ENCODE measurements around the gene AWAT2.

AWAT2 gene, protein sequence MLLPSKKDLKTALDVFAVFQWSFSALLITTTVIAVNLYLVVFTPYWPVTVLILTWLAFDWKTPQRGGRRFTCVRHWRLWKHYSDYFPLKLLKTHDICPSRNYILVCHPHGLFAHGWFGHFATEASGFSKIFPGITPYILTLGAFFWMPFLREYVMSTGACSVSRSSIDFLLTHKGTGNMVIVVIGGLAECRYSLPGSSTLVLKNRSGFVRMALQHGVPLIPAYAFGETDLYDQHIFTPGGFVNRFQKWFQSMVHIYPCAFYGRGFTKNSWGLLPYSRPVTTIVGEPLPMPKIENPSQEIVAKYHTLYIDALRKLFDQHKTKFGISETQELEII

DNA sequence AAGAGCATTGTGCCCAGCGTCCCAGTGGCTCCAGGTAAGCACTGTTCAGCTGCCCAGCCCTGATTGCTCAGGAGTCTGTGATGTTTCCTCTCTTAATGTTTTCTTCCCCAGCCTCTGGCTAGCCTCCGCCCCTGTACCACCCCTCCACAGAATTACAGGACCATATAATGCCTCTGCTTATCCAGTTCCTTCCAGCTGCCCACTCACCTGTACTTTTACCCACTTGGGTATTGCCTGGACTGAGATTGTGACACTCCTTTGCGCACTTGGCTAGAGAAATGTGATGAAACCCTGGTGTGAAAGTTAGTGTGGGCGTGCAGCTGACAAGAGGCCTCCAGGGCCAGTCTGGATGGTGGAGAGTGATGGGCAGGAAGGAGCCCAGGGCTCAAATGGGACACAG, at the start of gene AWAT2:
Gene AWAT2, minus strand, starts transcription at position 14 of the 400 bp plus-strand sequence. Its CDS starts 6 bp downstream, at position 8.
- Histone ChIP-seq H3K4me1 (ENCODE audit: control insufficient read depth, insufficient read depth, low read length, unreplicated experiment) (peaks cover 13% of the 10 kb centered on the region), H3K27ac (ENCODE audit: low read depth, low read length) (no peak within 1 kb of the TSS), H3K4me3 (ENCODE audit: low read depth, low read length) (no peak within 1 kb of the TSS), H3K36me3 (ENCODE audit: insufficient read depth, low read length) (no peaks in the 10 kb centered on the region), H3K27me3 (ENCODE audit: insufficient read depth, low read length) (no peaks in the 10 kb centered on the region), H3K79me2 (ENCODE audit: control insufficient read depth, insufficient read depth, low read length, unreplicated experiment) (no peaks in the 10 kb centered on the region), H2AFZ (ENCODE audit: low read length, unreplicated experiment) (no peak within 1 kb of the TSS)

DNA sequence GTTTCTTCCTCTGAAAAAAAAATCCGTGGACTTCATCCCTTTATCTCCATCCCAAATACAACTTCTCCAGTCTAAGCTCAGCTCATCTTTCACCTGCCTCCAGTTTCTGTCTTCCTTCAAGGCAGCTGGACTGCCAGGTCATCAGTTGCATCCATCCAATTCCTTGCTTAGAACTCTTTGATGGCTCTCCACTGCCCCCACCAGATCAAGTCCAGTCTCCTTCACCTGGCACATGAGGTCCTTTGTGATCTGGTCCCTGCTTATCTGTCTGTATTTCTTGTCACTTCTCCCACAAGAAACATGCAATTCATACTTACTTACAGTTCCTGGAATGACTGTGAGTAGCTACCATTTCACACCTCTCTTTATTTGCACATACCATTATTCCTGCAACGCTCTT, 46.3 kb upstream of the AWAT2 start:
- no peak overlapping the region for H3K4me3 ChIP-seq (ENCODE audit: low read depth, low read length)
- H3K27ac ChIP-seq (ENCODE audit: low read depth, low read length): no peak overlapping the region
- no peaks in the 10 kb centered on the region for H3K79me2 ChIP-seq (ENCODE audit: control insufficient read depth, insufficient read depth, low read length, unreplicated experiment)
- H2AFZ ChIP-seq (ENCODE audit: low read length, unreplicated experiment): no peak overlapping the region
- no peaks in the 10 kb centered on the region for H3K27me3 ChIP-seq (ENCODE audit: insufficient read depth, low read length)
- H3K36me3 ChIP-seq (ENCODE audit: insufficient read depth, low read length): no peaks in the 10 kb centered on the region
- no peaks in the 10 kb centered on the region for H3K4me1 ChIP-seq (ENCODE audit: control insufficient read depth, insufficient read depth, low read length, unreplicated experiment)

DNA sequence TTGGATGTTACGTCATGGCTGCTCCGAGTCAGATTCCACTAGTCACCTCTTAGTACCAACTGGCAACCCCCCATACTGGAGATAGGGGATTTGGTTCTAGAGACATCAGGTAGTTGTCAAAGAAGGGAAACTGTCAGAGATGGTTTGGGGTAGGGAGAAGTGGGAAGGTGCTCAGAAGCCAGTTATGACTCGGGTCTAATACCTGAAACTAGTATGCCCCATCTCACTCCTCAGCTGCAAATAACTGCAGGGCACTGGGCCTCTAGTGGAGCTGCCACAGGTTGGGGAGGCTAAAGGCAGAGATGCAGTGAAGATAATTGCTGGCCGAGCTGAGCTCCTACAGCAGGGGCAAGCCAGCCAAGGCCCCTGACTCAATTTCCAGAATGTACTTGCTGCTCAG, 42.5 kb upstream of the AWAT2 start:
- H3K36me3 ChIP-seq (ENCODE audit: insufficient read depth, low read length): no peaks in the 10 kb centered on the region
- H3K27me3 ChIP-seq (ENCODE audit: insufficient read depth, low read length): no peaks in the 10 kb centered on the region
- H3K79me2 ChIP-seq (ENCODE audit: control insufficient read depth, insufficient read depth, low read length, unreplicated experiment): no peaks in the 10 kb centered on the region
- H3K27ac ChIP-seq (ENCODE audit: low read depth, low read length): no peak overlapping the region
- no peak overlapping the region for H3K4me3 ChIP-seq (ENCODE audit: low read depth, low read length)
- H2AFZ ChIP-seq (ENCODE audit: low read length, unreplicated experiment): no peak overlapping the region
- peaks cover 16% of the 10 kb centered on the region for H3K4me1 ChIP-seq (ENCODE audit: control insufficient read depth, insufficient read depth, low read length, unreplicated experiment)

DNA sequence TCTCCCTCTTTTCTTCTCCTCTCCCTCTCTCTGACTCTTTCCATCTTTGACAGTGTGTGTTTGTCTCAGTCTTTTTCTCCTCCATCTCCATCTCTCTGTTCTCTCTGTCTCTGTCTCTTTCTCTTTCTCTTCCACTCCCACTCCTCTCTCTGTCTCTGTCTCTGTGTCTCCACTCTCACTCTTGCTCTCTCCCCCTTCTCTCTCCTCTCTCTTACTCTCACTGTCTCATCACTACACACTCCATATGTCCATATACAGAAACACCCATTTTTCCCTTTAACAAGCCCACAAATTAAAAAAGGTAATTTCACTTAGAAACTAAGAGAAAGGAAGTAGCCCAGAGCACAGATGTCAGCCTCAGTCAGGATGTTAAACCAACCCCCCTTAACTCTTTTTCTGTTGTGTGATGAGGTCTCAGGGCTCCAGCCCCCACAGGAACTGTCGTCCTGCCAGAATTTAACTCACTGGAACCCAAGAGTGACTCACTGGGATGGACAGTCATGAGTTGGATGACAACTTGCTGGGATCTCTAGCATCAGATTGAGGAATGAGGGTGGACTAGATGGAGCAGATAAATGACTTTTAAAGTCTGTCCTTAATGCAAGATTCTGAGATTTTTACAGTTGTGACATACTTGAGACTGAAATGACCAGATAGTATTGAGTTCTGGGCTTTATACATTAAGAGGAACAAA, 40.0 kb upstream of the AWAT2 start:
- Histone ChIP-seq H3K27ac (ENCODE audit: low read depth, low read length) (no peak overlapping the region), H3K4me1 (ENCODE audit: control insufficient read depth, insufficient read depth, low read length, unreplicated experiment) (peaks cover 16% of the 10 kb centered on the region), H2AFZ (ENCODE audit: low read length, unreplicated experiment) (no peak overlapping the region), H3K27me3 (ENCODE audit: insufficient read depth, low read length) (no peaks in the 10 kb centered on the region), H3K4me3 (ENCODE audit: low read depth, low read length) (no peak overlapping the region), H3K79me2 (ENCODE audit: control insufficient read depth, insufficient read depth, low read length, unreplicated experiment) (no peaks in the 10 kb centered on the region), H3K36me3 (ENCODE audit: insufficient read depth, low read length) (no peaks in the 10 kb centered on the region)

DNA sequence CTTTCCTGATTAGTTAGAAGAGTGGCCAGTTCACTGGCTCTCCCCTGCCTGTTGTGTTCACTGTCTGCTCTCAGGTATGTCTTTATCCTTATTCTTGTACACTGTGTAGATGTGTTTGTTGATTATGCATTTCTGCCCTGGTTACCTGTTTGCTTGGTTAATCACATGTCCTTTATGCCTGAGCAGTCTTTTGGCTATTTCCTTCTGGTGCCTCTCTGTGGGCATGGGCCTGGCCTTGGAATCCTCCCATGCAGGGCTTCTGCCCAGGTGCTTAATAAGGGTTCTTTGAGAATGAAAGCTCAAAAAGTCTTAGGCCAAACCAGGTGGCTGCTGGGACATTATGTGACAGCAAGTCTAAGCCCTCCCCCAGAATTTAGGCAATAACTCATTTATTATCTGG, 39.0 kb upstream of the AWAT2 start:
- Histone ChIP-seq H3K79me2 (ENCODE audit: control insufficient read depth, insufficient read depth, low read length, unreplicated experiment) (no peaks in the 10 kb centered on the region), H3K36me3 (ENCODE audit: insufficient read depth, low read length) (no peaks in the 10 kb centered on the region), H3K4me3 (ENCODE audit: low read depth, low read length) (no peak overlapping the region), H3K4me1 (ENCODE audit: control insufficient read depth, insufficient read depth, low read length, unreplicated experiment) (peaks cover 16% of the 10 kb centered on the region), H2AFZ (ENCODE audit: low read length, unreplicated experiment) (no peak overlapping the region), H3K27me3 (ENCODE audit: insufficient read depth, low read length) (no peaks in the 10 kb centered on the region), H3K27ac (ENCODE audit: low read depth, low read length) (no peak overlapping the region)

DNA sequence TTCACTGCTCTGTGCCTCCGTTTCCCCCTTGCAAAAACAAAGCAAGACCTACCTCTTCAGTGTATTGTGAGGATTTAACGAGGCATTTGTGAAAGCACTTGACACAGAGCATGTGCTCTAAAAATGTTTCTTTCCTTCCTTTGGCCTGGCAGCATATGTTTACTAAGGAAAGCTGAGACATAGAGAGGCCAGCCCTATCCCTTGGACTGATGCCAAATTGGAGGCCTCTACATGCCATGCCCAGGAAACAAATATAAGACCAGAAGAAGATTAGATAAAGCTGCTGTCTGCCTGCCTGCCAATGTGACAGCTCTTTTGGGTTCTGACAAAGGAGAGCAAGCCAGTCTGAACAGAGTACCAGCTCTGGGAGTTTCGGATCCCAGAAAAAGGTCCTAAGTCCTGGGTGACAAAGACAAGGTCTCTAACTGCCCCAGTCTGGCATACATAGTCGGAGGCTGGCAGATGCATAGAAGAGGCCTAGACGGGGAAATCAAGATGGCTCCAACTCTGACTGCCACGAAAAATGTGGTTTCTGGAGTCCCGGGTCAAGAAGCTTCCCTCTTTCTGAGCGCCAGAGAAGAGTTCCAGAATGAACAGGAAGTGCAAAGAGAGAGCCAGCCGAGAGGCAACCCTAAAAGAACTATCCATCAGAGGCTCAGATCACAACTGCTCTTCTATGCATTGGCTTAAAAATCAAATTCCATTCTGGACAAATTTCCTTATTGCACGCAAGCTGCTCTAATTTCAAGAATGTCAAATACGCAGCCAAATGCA, 38.3 kb upstream of the AWAT2 start:
- Histone ChIP-seq H3K27ac (ENCODE audit: low read depth, low read length) (no peak overlapping the region), H3K4me1 (ENCODE audit: control insufficient read depth, insufficient read depth, low read length, unreplicated experiment) (peaks cover 16% of the 10 kb centered on the region), H3K4me3 (ENCODE audit: low read depth, low read length) (no peak overlapping the region), H2AFZ (ENCODE audit: low read length, unreplicated experiment) (no peak overlapping the region), H3K36me3 (ENCODE audit: insufficient read depth, low read length) (no peaks in the 10 kb centered on the region), H3K27me3 (ENCODE audit: insufficient read depth, low read length) (no peaks in the 10 kb centered on the region), H3K79me2 (ENCODE audit: control insufficient read depth, insufficient read depth, low read length, unreplicated experiment) (no peaks in the 10 kb centered on the region)

DNA sequence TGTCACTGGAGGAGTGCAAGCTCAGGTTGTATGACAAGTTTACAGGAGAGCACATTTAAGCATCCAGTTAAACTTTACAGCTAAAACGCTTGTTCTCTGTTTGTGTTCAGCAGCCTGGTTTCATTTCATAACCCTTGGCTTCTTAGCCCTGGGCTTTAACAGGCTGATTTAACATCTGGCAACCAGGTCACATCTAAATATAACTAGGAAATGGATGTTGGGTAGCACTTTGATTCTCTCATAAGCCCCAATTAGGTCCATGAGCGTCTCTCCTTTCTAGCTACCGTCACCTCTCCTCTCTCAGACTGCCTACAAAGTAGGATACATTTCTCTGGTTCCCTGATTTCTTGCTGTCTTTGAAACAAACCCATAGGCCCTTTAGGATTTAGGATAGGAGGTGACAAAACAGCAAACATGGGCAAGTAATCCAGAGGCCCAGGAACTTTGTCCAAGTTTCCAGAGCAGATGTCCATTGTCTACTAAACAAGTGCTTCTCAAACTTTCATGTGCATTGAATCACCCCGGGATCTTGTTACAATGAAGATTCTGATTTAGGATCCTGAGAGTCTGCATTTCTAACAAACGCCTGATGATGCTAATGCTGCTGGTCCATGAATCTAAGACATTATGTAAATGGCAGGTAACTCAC, 35.0 kb upstream of the AWAT2 start:
- H3K27ac ChIP-seq (ENCODE audit: low read depth, low read length): no peak overlapping the region
- H3K4me3 ChIP-seq (ENCODE audit: low read depth, low read length): no peak overlapping the region
- H3K4me1 ChIP-seq (ENCODE audit: control insufficient read depth, insufficient read depth, low read length, unreplicated experiment): peaks cover 9% of the 10 kb centered on the region
- no peaks in the 10 kb centered on the region for H3K27me3 ChIP-seq (ENCODE audit: insufficient read depth, low read length)
- H3K79me2 ChIP-seq (ENCODE audit: control insufficient read depth, insufficient read depth, low read length, unreplicated experiment): no peaks in the 10 kb centered on the region
- no peak overlapping the region for H2AFZ ChIP-seq (ENCODE audit: low read length, unreplicated experiment)
- no peaks in the 10 kb centered on the region for H3K36me3 ChIP-seq (ENCODE audit: insufficient read depth, low read length)

DNA sequence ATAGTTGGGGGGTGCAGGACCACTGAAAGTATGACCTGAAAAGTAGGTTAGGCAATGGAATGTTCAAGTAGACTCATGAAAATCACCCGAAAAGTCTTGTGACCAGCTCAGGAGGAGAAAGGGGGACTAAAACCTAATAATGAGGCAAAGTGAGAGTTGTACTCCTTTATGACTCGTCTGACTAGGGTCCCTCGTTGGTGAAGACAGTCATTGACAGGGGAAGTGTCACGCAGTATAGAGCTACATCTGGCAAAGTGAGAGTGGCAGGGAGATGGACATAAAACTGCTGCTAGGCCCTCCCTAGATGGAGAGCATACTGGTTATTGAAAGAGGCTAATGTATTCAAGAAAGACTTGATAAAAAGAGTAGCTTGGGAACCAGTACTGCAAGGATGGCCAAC, 33.0 kb upstream of the AWAT2 start:
- Histone ChIP-seq H3K4me1 (ENCODE audit: control insufficient read depth, insufficient read depth, low read length, unreplicated experiment) (peaks cover 2% of the 10 kb centered on the region), H3K27ac (ENCODE audit: low read depth, low read length) (no peak overlapping the region), H3K36me3 (ENCODE audit: insufficient read depth, low read length) (no peaks in the 10 kb centered on the region), H3K79me2 (ENCODE audit: control insufficient read depth, insufficient read depth, low read length, unreplicated experiment) (no peaks in the 10 kb centered on the region), H3K4me3 (ENCODE audit: low read depth, low read length) (no peak overlapping the region), H2AFZ (ENCODE audit: low read length, unreplicated experiment) (no peak overlapping the region), H3K27me3 (ENCODE audit: insufficient read depth, low read length) (no peaks in the 10 kb centered on the region)

DNA sequence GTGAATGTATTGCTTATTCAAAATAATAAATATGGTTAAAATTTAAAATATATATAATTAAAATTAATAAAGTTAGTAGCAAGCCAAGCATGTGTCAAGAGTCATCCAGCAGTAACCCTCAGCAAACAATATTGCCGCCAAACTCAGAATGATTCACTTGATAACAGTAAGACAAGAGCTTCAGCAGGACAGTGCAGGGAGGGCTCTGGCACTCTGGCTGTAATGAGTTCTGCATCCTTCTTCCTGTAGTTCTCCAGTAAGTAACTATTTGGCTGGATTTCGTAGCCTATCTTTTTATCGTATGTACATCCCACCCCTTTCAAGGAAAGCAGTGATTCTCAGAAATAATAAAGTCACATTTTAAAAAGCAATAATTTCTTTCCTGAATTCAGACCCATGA, 30.1 kb upstream of the AWAT2 start:
- no peaks in the 10 kb centered on the region for H3K36me3 ChIP-seq (ENCODE audit: insufficient read depth, low read length)
- H3K4me3 ChIP-seq (ENCODE audit: low read depth, low read length): no peak overlapping the region
- no peaks in the 10 kb centered on the region for H3K4me1 ChIP-seq (ENCODE audit: control insufficient read depth, insufficient read depth, low read length, unreplicated experiment)
- no peaks in the 10 kb centered on the region for H3K79me2 ChIP-seq (ENCODE audit: control insufficient read depth, insufficient read depth, low read length, unreplicated experiment)
- no peak overlapping the region for H2AFZ ChIP-seq (ENCODE audit: low read length, unreplicated experiment)
- no peaks in the 10 kb centered on the region for H3K27me3 ChIP-seq (ENCODE audit: insufficient read depth, low read length)
- no peak overlapping the region for H3K27ac ChIP-seq (ENCODE audit: low read depth, low read length)

DNA sequence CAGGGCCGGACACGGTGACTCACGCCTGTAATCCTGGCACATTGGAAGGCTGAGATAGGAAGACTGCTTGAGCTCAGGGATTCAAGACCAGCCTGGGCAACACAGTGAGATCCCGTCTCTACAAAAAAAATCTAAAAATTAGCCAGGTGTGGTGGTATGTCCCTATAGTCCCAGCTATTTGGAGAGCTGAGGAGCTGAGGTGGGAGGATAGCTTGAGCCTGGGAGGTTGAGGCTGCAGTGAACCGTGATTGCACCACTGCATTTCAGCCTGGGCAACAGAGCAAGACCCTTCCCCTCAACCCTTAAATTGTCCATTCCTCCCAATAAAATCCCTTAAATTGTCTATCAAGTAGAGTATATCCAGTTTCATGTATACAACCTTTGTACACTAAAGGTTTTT, 29.6 kb upstream of the AWAT2 start:
- Histone ChIP-seq H3K79me2 (ENCODE audit: control insufficient read depth, insufficient read depth, low read length, unreplicated experiment) (no peaks in the 10 kb centered on the region), H3K4me1 (ENCODE audit: control insufficient read depth, insufficient read depth, low read length, unreplicated experiment) (no peaks in the 10 kb centered on the region), H3K36me3 (ENCODE audit: insufficient read depth, low read length) (no peaks in the 10 kb centered on the region), H3K27me3 (ENCODE audit: insufficient read depth, low read length) (no peaks in the 10 kb centered on the region), H3K27ac (ENCODE audit: low read depth, low read length) (no peak overlapping the region), H3K4me3 (ENCODE audit: low read depth, low read length) (no peak overlapping the region), H2AFZ (ENCODE audit: low read length, unreplicated experiment) (no peak overlapping the region)

Measured in ACC112 (cell line).